GM12891 (cell line): ENCODE measurements around the gene KIF18B.

Experiments
- POLR2A ChIP-seq: IDR thresholded peaks from 2 replicates; pipeline ENCODE4 v1.6.1; 2011; ENCODE audit warnings: low read depth, low read length, control low read depth
- POLR2AphosphoS5 ChIP-seq: IDR thresholded peaks from 2 replicates; pipeline ENCODE4 v1.6.1; 2011; ENCODE audit warnings: low read depth, low read length, control low read depth
- TAF1 ChIP-seq: IDR thresholded peaks from 2 replicates; pipeline ENCODE4 v1.6.1; 2011; ENCODE audit warnings: low read depth, low read length, control low read depth

DNA sequence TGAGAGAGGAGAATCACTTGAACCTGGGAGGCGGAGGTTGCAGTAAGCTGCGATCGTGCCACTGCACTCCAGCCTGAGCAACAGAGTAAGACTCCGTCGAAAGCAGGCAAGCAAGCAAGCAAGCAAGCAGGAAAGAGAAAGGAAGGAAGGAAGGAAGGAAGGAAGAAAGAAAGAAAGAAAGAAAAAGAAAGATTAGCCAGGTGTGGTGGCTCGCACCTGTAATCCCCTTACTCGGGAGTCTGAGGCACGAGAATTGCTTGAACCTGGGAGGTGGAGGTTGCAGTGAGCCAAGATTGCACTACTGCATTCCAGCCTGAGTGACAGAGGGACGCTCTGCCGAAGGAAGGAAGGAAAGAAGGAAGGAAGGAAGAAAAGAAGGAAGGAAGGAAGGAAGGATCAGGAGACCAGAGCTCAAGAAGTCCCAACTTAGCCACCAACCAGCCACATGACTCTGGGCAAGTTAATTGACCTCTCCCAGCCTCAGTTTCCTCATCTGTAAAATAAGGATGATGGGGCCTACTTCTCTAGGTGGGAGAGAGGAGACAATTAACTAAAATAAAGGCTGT is 38.7 kb downstream of the KIF18B start:
- no peak for TF ChIP-seq POLR2A
- TF ChIP-seq POLR2AphosphoS5, result no peak
- no peak for TF ChIP-seq TAF1
